Neuronal stem cell (in vitro differentiated cells): ENCODE data around the gene CDPF1.
"Not testable (repeated sequence)": the region's sequence is repeated elsewhere in the genome, so short reads cannot be mapped to it uniquely, and the experiment has no call there.

ENCODE experiments used
- DNase-seq: peaks from one replicate; pipeline ENCODE4 v3.0.0-alpha.2; 2013; ENCODE audit warnings: low spot score
- H2AFZ ChIP-seq: one replicate; pipeline ENCODE4 v1.6.1; 2013; ENCODE audit warnings: mild to moderate bottlenecking, low read length, inconsistent platforms
- H2AK5ac ChIP-seq: 2 replicates; pipeline ENCODE4 v1.6.1; 2013; ENCODE audit warnings: low read depth, mild to moderate bottlenecking, inconsistent platforms, low read length, moderate library complexity, mixed read lengths
- H2BK120ac ChIP-seq: 2 replicates; pipeline ENCODE4 v1.6.1; 2013; ENCODE audit warnings: low read depth, mild to moderate bottlenecking, inconsistent platforms, low read length, moderate library complexity, mixed read lengths
- H2BK12ac ChIP-seq: one replicate; pipeline ENCODE4 v1.6.1; 2013; ENCODE audit warnings: low read length, inconsistent platforms
- H2BK15ac ChIP-seq: 2 replicates; pipeline ENCODE4 v1.6.1; 2013; ENCODE audit warnings: mild to moderate bottlenecking, low read length, inconsistent platforms, mixed read lengths
- H2BK5ac ChIP-seq: one replicate; pipeline ENCODE4 v1.6.1; 2013; ENCODE audit warnings: inconsistent platforms, mild to moderate bottlenecking, low read length, moderate library complexity
- H3K14ac ChIP-seq: one replicate; pipeline ENCODE4 v1.6.1; 2013; ENCODE audit warnings: low read length, inconsistent platforms
- H3K18ac ChIP-seq: 2 replicates; pipeline ENCODE4 v1.6.1; 2013; ENCODE audit warnings: low read length, inconsistent platforms
- H3K23ac ChIP-seq: 2 replicates; pipeline ENCODE4 v1.6.1; 2013; ENCODE audit warnings: low read depth, mild to moderate bottlenecking, mixed read lengths, low read length, inconsistent platforms; ENCODE audit not compliant: poor library complexity
- H3K27ac ChIP-seq: replicated peaks from 3 replicates; pipeline ENCODE4 v1.5.1; 2013; ENCODE audit warnings: low read length, inconsistent platforms
- H3K27me3 ChIP-seq, 3 experiments: 2 replicates each; pipeline ENCODE4 v1.6.1; 2013; ENCODE audit warnings: low read length in 3 of 3, mild to moderate bottlenecking in 2 of 3, inconsistent platforms in 1 of 3, low read depth in 1 of 3, mixed read lengths in 1 of 3, moderate library complexity in 1 of 3; ENCODE audit not compliant: control insufficient read depth in 3 of 3, insufficient read depth in 3 of 3
- H3K36me3 ChIP-seq, 2 donors: replicated peaks in 1 of 2; 2 replicates each; pipeline ENCODE4 v1.6.1; 2013; ENCODE audit warnings: low read length in 2 of 2; ENCODE audit not compliant: control insufficient read depth in 2 of 2, insufficient read depth in 2 of 2
- H3K4ac ChIP-seq: 2 replicates; pipeline ENCODE4 v1.6.1; 2013; ENCODE audit warnings: inconsistent platforms, mild to moderate bottlenecking, low read length, moderate library complexity
- H3K4me1 ChIP-seq, 2 donors: 1 replicate in 1 of 2; 2 replicates in 1 of 2; pipeline ENCODE4 v1.6.1; 2013; ENCODE audit warnings: low read length in 2 of 2, low read depth in 1 of 2; ENCODE audit not compliant: control insufficient read depth in 2 of 2, insufficient read depth in 1 of 2
- H3K4me2 ChIP-seq: one replicate; pipeline ENCODE4 v1.6.1; 2013; ENCODE audit warnings: mild to moderate bottlenecking, low read length, inconsistent platforms; ENCODE audit not compliant: insufficient read depth, poor library complexity, severe bottlenecking
- H3K4me3 ChIP-seq, 2 donors: 2 replicates each; pipeline ENCODE4 v1.5.1; 2013; ENCODE audit warnings: low read length in 2 of 2, mild to moderate bottlenecking in 2 of 2, inconsistent platforms in 1 of 2, moderate library complexity in 1 of 2
- H3K79me1 ChIP-seq: one replicate; pipeline ENCODE4 v1.6.1; 2013; ENCODE audit warnings: low read depth, mild to moderate bottlenecking, inconsistent platforms, low read length, moderate library complexity
- H3K9ac ChIP-seq: one replicate; pipeline ENCODE4 v1.6.1; 2013; ENCODE audit warnings: mild to moderate bottlenecking, low read depth, low read length, inconsistent platforms; ENCODE audit not compliant: poor library complexity
- H3K9me3 ChIP-seq, 2 donors: replicated peaks in 1 of 2; 2 replicates each; pipeline versions ENCODE3 to v1.6.1; 2013; ENCODE audit warnings: low read length in 2 of 2, mild to moderate bottlenecking in 2 of 2, inconsistent platforms in 1 of 2, low read depth in 1 of 2, mixed read lengths in 1 of 2, moderate library complexity in 1 of 2; ENCODE audit not compliant: control insufficient read depth in 2 of 2, insufficient read depth in 1 of 2
- H4K8ac ChIP-seq: one replicate; pipeline ENCODE4 v1.6.1; 2013; ENCODE audit warnings: low read depth, mild to moderate bottlenecking, inconsistent platforms, low read length, moderate library complexity
- H4K91ac ChIP-seq: one replicate; pipeline ENCODE4 v1.6.1; 2013; ENCODE audit warnings: low read length, low read depth, mild to moderate bottlenecking, inconsistent platforms; ENCODE audit not compliant: poor library complexity
- WGBS, 2 donors: extraction: QIAGEN DNeasy Blood & Tissue Kit; methylation state at CpG; one replicate each; pipeline ENCODE4 v1.1.7; 2013; ENCODE audit warnings: missing lambda C conversion rate in 2 of 2, mixed read lengths in 1 of 2; ENCODE audit not compliant: insufficient read length in 2 of 2, insufficient replicate concordance in 1 of 2; ENCODE audit errors: extremely low coverage in 2 of 2; 5-methylcytosine and 5-hydroxymethylcytosine counted together

CDPF1 gene

DNA sequence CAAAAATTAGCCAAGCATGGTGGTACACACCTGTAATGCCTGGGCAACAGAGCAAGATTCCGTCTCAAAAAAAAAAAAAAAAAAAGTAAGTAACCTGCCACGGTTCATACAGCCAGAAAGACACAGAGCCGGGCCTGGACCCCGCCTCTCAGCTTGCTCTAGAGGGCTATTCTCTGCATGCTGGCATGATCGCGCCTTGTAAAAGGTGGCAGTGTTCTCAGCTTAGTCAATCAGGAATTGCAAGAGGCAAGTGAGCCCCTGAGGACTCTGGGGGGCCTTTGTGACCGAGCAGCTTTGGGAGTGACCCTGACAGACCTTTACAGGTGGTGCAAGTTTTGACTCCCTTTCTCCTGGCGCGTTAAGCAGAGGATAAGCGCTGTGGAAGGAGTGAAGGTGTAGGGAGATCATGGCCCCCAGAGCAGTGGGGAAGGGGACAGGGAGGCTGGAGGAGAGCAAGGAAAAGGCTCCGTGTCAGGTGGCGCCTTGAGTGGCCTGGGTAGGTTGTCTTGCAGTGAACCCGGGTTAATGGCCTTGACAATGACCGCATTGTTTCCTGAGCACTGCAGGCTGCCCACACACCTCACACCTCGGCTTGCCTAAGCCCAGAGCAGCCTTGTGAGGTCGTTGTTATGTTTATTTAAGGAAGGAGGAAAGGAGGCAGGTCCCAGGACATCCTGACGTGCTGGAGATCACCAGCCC, 48.9 kb downstream of the CDPF1 start:
- Histone ChIP-seq H2BK15ac (no peak overlapping the region), H3K14ac (no peak overlapping the region), H3K79me1 (peaks cover 2% of the 10 kb centered on the region), H3K23ac (no peak overlapping the region), H4K91ac (no peak overlapping the region), H2BK5ac (no peak overlapping the region), H2AFZ (no peak overlapping the region), H3K4me1 (peaks cover 0 to 5% of the 10 kb centered on the region in 2 donors), H4K8ac (no peak overlapping the region), H3K9ac (no peak overlapping the region), H3K4ac (no peak overlapping the region), H2BK12ac (no peak overlapping the region), H2AK5ac (no peak overlapping the region), H3K4me2 (no peak overlapping the region), H3K4me3 (no peak overlapping the region), H3K18ac (peak overlapping the region; percentile 78), H2BK120ac (no peak overlapping the region), H3K9me3 (no peaks in the 10 kb centered on the region), H3K27me3 (no peaks in the 10 kb centered on the region), H3K36me3 (no peaks in the 10 kb centered on the region), H3K27ac (no peak overlapping the region)
- no CpG with 5 or more reads among the region's 17 CpGs for WGBS, 2 donors
- DNase-seq, result no peak

DNA sequence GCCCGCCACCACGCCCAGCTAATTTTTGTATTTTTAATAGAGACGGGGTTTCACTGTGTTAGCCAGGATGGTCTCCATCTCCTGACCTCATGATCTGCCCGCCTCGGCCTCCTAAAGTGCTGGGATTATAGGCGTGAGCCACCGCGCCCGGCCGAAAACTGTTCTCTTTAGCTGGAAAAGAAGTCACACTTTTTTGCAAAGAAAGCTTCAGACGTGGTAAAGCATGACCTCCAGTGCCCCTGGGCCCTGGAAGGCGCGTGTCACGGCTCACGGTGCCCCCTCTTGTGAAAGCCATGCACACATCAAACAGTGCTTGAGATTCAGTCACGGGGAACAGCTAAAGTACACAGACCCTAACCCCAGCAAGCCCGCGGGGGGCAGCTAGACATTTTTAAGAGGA, 51.3 kb downstream of the CDPF1 start:
- DNase-seq, H2AFZ ChIP-seq: not testable (repeated sequence)
- WGBS, 2 donors, result no CpG with 5 or more reads among the region's 18 CpGs

DNA sequence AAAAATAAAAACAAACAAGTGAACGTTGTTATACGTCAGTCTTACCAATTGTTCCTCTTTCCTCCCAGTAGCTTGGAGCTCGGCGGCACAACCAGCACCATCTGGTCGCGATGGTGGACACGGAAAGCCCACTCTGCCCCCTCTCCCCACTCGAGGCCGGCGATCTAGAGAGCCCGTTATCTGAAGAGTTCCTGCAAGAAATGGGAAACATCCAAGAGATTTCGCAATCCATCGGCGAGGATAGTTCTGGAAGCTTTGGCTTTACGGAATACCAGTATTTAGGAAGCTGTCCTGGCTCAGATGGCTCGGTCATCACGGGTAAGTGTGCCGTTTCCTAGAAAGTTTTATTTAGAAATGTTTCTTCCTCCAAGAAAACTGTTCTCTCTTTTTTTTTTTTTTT, 51.8 kb downstream of the CDPF1 start:
- Histone ChIP-seq H3K27ac (no peak overlapping the region), H3K18ac (no peak overlapping the region), H3K9me3 (no peaks in the 10 kb centered on the region), H2BK12ac (no peak overlapping the region), H3K4me2 (no peak overlapping the region), H3K9ac (no peak overlapping the region), H2BK5ac (no peak overlapping the region), H3K14ac (no peak overlapping the region), H2BK15ac (no peak overlapping the region), H2BK120ac (no peak overlapping the region), H3K36me3 (no peaks in the 10 kb centered on the region), H2AFZ (no peak overlapping the region), H2AK5ac (no peak overlapping the region), H3K27me3 (no peaks in the 10 kb centered on the region), H4K91ac (no peak overlapping the region), H4K8ac (no peak overlapping the region), H3K4ac (no peak overlapping the region), H3K79me1 (peaks cover 2% of the 10 kb centered on the region), H3K4me1 (peaks cover 0 to 5% of the 10 kb centered on the region in 2 donors), H3K23ac (no peak overlapping the region), H3K4me3 (no peak overlapping the region)
- DNase-seq, result no peak
- no CpG with 5 or more reads among the region's 18 CpGs for WGBS, 2 donors

More for the DNA sequence above, 51.3 kb downstream of the CDPF1 start:
- H3K36me3 ChIP-seq, H3K18ac ChIP-seq, H2BK120ac ChIP-seq, H3K4me3 ChIP-seq, H3K79me1 ChIP-seq, H3K14ac ChIP-seq, H3K4ac ChIP-seq, H2AK5ac ChIP-seq, H2BK15ac ChIP-seq, H4K8ac ChIP-seq, H2BK5ac ChIP-seq, H3K27me3 ChIP-seq, H3K4me1 ChIP-seq, H3K27ac ChIP-seq, H3K4me2 ChIP-seq, H3K23ac ChIP-seq, H2BK12ac ChIP-seq, H3K9ac ChIP-seq, H3K9me3 ChIP-seq, H4K91ac ChIP-seq: not testable (repeated sequence)

DNA sequence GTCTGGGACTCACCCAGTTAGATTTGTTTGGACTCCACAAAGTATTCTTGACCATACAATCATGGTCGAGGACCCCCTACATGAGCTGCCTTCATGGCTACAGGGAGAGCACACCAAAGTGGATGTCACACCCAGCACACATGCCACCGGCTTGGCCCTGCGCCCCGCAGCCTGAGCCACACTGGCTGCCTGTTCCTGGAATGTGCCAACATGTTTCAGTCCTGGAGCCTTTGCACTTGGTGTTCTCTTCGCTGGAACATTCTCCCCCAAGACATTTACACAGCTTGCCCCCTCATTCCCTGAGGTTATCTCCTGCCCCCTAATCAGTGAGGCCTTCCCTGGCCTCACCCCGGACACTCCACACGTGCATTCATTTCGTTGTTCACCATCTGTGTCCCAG, 53.8 kb downstream of the CDPF1 start:
- H2AK5ac ChIP-seq, result no peak overlapping the region

More for the DNA sequence above, 53.8 kb downstream of the CDPF1 start:
- Histone ChIP-seq H3K4me1 (peaks cover 0 to 3% of the 10 kb centered on the region in 2 donors), H2AFZ (no peak overlapping the region), H4K91ac (no peak overlapping the region), H2BK12ac (no peak overlapping the region), H3K18ac (no peak overlapping the region), H2BK120ac (no peak overlapping the region), H3K4ac (no peak overlapping the region), H4K8ac (no peak overlapping the region), H3K4me2 (no peak overlapping the region), H3K9ac (no peak overlapping the region), H2BK5ac (peak overlapping the region; percentile 35), H3K27me3 (no peaks in the 10 kb centered on the region), H3K27ac (no peak overlapping the region), H3K79me1 (peaks cover 2% of the 10 kb centered on the region), H3K36me3 (no peaks in the 10 kb centered on the region), H3K23ac (no peak overlapping the region), H3K14ac (no peak overlapping the region), H3K9me3 (no peaks in the 10 kb centered on the region), H2BK15ac (no peak overlapping the region), H3K4me3 (no peak overlapping the region)
- whole genome bisulfite sequencing, 2 donors, result no CpG with 5 or more reads among the region's 8 CpGs
- DNase-seq, result no peak
